IMR-90 (cell line): ENCODE results near the gene SMCO4.

Experiments
- CTCF ChIP-seq: conservative IDR thresholded peaks from 2 replicates; pipeline ENCODE4 v1.5.1; 2012; ENCODE audit warnings: mild to moderate bottlenecking, low read depth, low read length, improper control_type of control experiment
- FOS ChIP-seq: fragments of 150-350 bp; IDR thresholded peaks from 2 replicates; pipeline ENCODE4 v1.6.1; 2016; ENCODE audit warnings: low read depth, low read length
- MAZ ChIP-seq: IDR thresholded peaks from 2 replicates; pipeline ENCODE4 v1.6.1; 2012; ENCODE audit warnings: low read depth, mild to moderate bottlenecking, low read length, improper control_type of control experiment, moderate library complexity, borderline replicate concordance
- POLR2A ChIP-seq: IDR thresholded peaks from 2 replicates; pipeline ENCODE4 v1.6.1; 2012; ENCODE audit warnings: mild to moderate bottlenecking, low read depth, low read length
- RAD21 ChIP-seq: IDR thresholded peaks from 2 replicates; pipeline ENCODE4 v1.6.1; 2012; ENCODE audit warnings: low read length, improper control_type of control experiment
- RCOR1 ChIP-seq: IDR thresholded peaks from 2 replicates; pipeline ENCODE4 v1.6.1; 2012; ENCODE audit warnings: mild to moderate bottlenecking, low read length, improper control_type of control experiment; ENCODE audit not compliant: insufficient replicate concordance

DNA sequence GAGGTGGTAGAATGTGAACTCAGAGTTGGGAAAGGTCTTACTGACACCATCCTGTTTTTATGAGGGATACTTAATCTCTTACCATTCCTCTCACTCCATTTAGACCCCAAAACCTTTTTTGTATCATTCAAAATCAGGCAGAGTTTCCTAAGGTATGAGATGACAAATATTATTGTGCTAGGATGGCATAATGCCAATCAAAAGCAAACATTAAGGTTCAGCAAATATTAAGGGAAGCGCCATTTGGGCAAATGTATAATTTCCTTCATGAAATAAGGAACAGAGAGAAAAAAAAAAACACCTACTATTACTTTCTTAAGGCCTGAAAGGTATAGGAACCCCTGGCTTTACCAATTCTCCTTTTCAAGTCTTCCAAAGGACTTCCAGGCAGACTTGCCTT, 62.4 kb downstream of the SMCO4 start:
- TF ChIP-seq POLR2A (no peak), CTCF (no peak), RAD21 (no peak), RCOR1 (no peak), MAZ (no peak), FOS (no peak)
